Trophoblast cell (in vitro differentiated cells and primary cell): ENCODE measurements around the gene TSPAN33.

ENCODE experiments used
- DNase-seq, 2 donors: peaks; one replicate each; pipeline ENCODE4 v3.0.0-alpha.2; 2016
- H2AFZ ChIP-seq: 2 replicates; pipeline ENCODE4 v1.6.1; 2013; ENCODE audit warnings: low read length, moderate library complexity, mild to moderate bottlenecking; ENCODE audit not compliant: insufficient read depth, poor library complexity
- H2AK5ac ChIP-seq: 2 replicates; pipeline ENCODE4 v1.6.1; 2013; ENCODE audit warnings: mild to moderate bottlenecking, low read length
- H2BK120ac ChIP-seq: 2 replicates; pipeline ENCODE4 v1.6.1; 2013; ENCODE audit warnings: low read length, mild to moderate bottlenecking, moderate library complexity; ENCODE audit not compliant: insufficient read depth, poor library complexity
- H2BK12ac ChIP-seq: 2 replicates; pipeline ENCODE4 v1.6.1; 2013; ENCODE audit warnings: mild to moderate bottlenecking, low read length, moderate library complexity
- H2BK5ac ChIP-seq: 2 replicates; pipeline ENCODE4 v1.6.1; 2013; ENCODE audit warnings: low read length, low read depth, moderate library complexity, mild to moderate bottlenecking; ENCODE audit not compliant: poor library complexity
- H3K14ac ChIP-seq: 2 replicates; pipeline ENCODE4 v1.6.1; 2013; ENCODE audit warnings: mild to moderate bottlenecking, low read length
- H3K18ac ChIP-seq: 2 replicates; pipeline ENCODE4 v1.6.1; 2013; ENCODE audit warnings: mild to moderate bottlenecking, low read length
- H3K23ac ChIP-seq: 2 replicates; pipeline ENCODE4 v1.6.1; 2013; ENCODE audit warnings: low read length
- H3K27ac ChIP-seq: 2 replicates; pipeline ENCODE4 v1.5.1; 2013; ENCODE audit warnings: low read depth, mild to moderate bottlenecking, inconsistent platforms, low read length, moderate library complexity
- H3K27me3 ChIP-seq: 2 replicates; pipeline ENCODE4 v1.6.1; 2013; ENCODE audit warnings: inconsistent platforms, mild to moderate bottlenecking, low read length, moderate library complexity; ENCODE audit not compliant: insufficient read depth
- H3K36me3 ChIP-seq, 2 experiments: 1 replicate in 1 of 2; 2 replicates in 1 of 2; pipeline ENCODE4 v1.6.1; 2013; ENCODE audit warnings: low read length in 2 of 2, mild to moderate bottlenecking in 2 of 2, moderate library complexity in 1 of 2; ENCODE audit not compliant: insufficient read depth in 2 of 2, control insufficient read depth in 1 of 2
- H3K4ac ChIP-seq: 2 replicates; pipeline ENCODE4 v1.6.1; 2013; ENCODE audit warnings: low read depth, mild to moderate bottlenecking, low read length, moderate library complexity
- H3K4me1 ChIP-seq, 2 experiments: 1 replicate in 1 of 2; 2 replicates in 1 of 2; pipeline ENCODE4 v1.6.1; 2013; ENCODE audit warnings: low read length in 2 of 2, mild to moderate bottlenecking in 2 of 2, moderate library complexity in 1 of 2; ENCODE audit not compliant: insufficient read depth in 2 of 2, control insufficient read depth in 1 of 2
- H3K4me2 ChIP-seq: 2 replicates; pipeline ENCODE4 v1.6.1; 2013; ENCODE audit warnings: inconsistent platforms, mild to moderate bottlenecking, low read length, moderate library complexity
- H3K4me3 ChIP-seq: 2 replicates; pipeline ENCODE4 v1.5.1; 2013; ENCODE audit warnings: mild to moderate bottlenecking, low read depth, low read length, inconsistent platforms
- H3K79me1 ChIP-seq: one replicate; pipeline ENCODE4 v1.6.1; 2013; ENCODE audit warnings: low read length
- H3K79me2 ChIP-seq: 2 replicates; pipeline ENCODE4 v1.6.1; 2013; ENCODE audit warnings: low read length, mild to moderate bottlenecking; ENCODE audit not compliant: control insufficient read depth, insufficient read depth, poor library complexity
- H3K9ac ChIP-seq: 2 replicates; pipeline ENCODE4 v1.6.1; 2013; ENCODE audit warnings: mild to moderate bottlenecking, low read length
- H3K9me3 ChIP-seq: 2 replicates; pipeline ENCODE4 v1.6.1; 2013; ENCODE audit warnings: low read depth, mild to moderate bottlenecking, control low read depth, inconsistent platforms, low read length; ENCODE audit not compliant: insufficient read depth
- H4K12ac ChIP-seq: 2 replicates; pipeline ENCODE4 v1.6.1; 2013; ENCODE audit warnings: low read depth, mild to moderate bottlenecking, low read length, moderate library complexity
- H4K8ac ChIP-seq: 2 replicates; pipeline ENCODE4 v1.6.1; 2013; ENCODE audit warnings: low read depth, mild to moderate bottlenecking, low read length, moderate library complexity
- H4K91ac ChIP-seq: one replicate; pipeline ENCODE4 v1.6.1; 2013; ENCODE audit warnings: low read depth, mild to moderate bottlenecking, low read length, moderate library complexity
- WGBS: extraction: QIAGEN DNeasy Blood & Tissue Kit; methylation state at CpG from one replicate; pipeline ENCODE4 v1.1.7; 2013; ENCODE audit warnings: missing lambda C conversion rate; ENCODE audit not compliant: insufficient read length, insufficient coverage; ENCODE audit errors: extremely low coverage; 5-methylcytosine and 5-hydroxymethylcytosine counted together

TSPAN33 gene

GRCh38 chr7:129209067-129209926, 64.8 kb downstream of the TSPAN33 start:
- Histone ChIP-seq H3K27me3 (no peaks in the 10 kb centered on the region), H3K18ac (no peak overlapping the region), H3K79me1 (no peaks in the 10 kb centered on the region), H4K12ac (no peak overlapping the region), H3K9ac (no peak overlapping the region), H4K91ac (no peak overlapping the region), H2BK12ac (no peak overlapping the region), H3K14ac (no peak overlapping the region), H4K8ac (no peak overlapping the region), H2AFZ (no peak overlapping the region), H3K4ac (no peak overlapping the region), H3K27ac (no peak overlapping the region), H3K4me1 (peaks cover 0 to 4% of the 10 kb centered on the region in 2 experiments), H3K23ac (no peak overlapping the region), H3K36me3 (peaks cover 61 to 64% of the 10 kb centered on the region in 2 experiments), H2AK5ac (no peak overlapping the region), H2BK5ac (no peak overlapping the region), H3K9me3 (no peaks in the 10 kb centered on the region), H3K4me2 (no peak overlapping the region), H3K4me3 (no peak overlapping the region), H3K79me2 (no peaks in the 10 kb centered on the region), H2BK120ac (no peak overlapping the region)
- DNase-seq = no peak
- no CpG with 5 or more reads among the region's 15 CpGs for WGBS

- no peak overlapping the region for H3K23ac ChIP-seq
- H3K4me3 ChIP-seq = no peak overlapping the region
- H2AFZ ChIP-seq = no peak overlapping the region
- no CpG with 5 or more reads among the region's 16 CpGs for WGBS
- no peak overlapping the region for H3K4me2 ChIP-seq
- H3K18ac ChIP-seq = no peak overlapping the region
- H4K12ac ChIP-seq = no peak overlapping the region
- H3K4ac ChIP-seq = no peak overlapping the region
- H3K4me1 ChIP-seq = peaks cover 0 to 4% of the 10 kb centered on the region in 2 experiments
- H3K9ac ChIP-seq = no peak overlapping the region
- H2AK5ac ChIP-seq = no peak overlapping the region
- no peak overlapping the region for H4K8ac ChIP-seq
- H4K91ac ChIP-seq = no peak overlapping the region
- peak; percentile 37 to 71 for DNase-seq
- H3K14ac ChIP-seq = no peak overlapping the region
- peaks cover 56 to 60% of the 10 kb centered on the region in 2 experiments for H3K36me3 ChIP-seq
- no peaks in the 10 kb centered on the region for H3K79me1 ChIP-seq
- H2BK12ac ChIP-seq = no peak overlapping the region
- no peaks in the 10 kb centered on the region for H3K27me3 ChIP-seq
- no peak overlapping the region for H2BK5ac ChIP-seq
- no peaks in the 10 kb centered on the region for H3K9me3 ChIP-seq
- no peaks in the 10 kb centered on the region for H3K79me2 ChIP-seq
- no peak overlapping the region for H3K27ac ChIP-seq
- H2BK120ac ChIP-seq = no peak overlapping the region
Measured at GRCh38 chr7:129210256-129210988, 65.9 kb downstream of the TSPAN33 start.

DNA sequence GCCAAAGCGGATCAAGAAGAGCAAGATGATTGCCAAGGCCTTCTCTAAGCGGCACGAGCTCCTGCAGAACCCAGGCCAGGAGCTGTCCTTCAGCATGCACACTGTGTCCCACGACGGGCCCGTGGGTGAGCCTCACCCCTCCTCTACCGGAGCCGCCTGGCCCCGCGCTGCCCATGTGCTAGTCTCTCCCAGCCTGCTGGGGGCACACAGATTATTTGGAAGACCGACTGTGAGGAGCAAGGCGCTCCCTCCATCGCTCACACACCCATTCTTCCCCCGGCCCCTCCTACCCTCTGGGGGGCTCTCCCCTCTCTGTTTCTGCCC, 66.4 kb downstream of the TSPAN33 start:
- H3K79me2 ChIP-seq = no peaks in the 10 kb centered on the region
- H3K27me3 ChIP-seq = no peaks in the 10 kb centered on the region
- H3K27ac ChIP-seq = no peak overlapping the region
- no peaks in the 10 kb centered on the region for H3K79me1 ChIP-seq
- no peak overlapping the region for H2AFZ ChIP-seq
- H3K9ac ChIP-seq = no peak overlapping the region
- no peak overlapping the region for H2BK12ac ChIP-seq
- WGBS = no CpG with 5 or more reads among the region's 14 CpGs
- no peak overlapping the region for H3K4me3 ChIP-seq
- no peak overlapping the region for H3K18ac ChIP-seq
- H4K91ac ChIP-seq = no peak overlapping the region
- no peak overlapping the region for H4K12ac ChIP-seq
- H3K4me1 ChIP-seq = peaks cover 0 to 4% of the 10 kb centered on the region in 2 experiments
- H3K36me3 ChIP-seq = peaks cover 51 to 54% of the 10 kb centered on the region in 2 experiments
- H4K8ac ChIP-seq = no peak overlapping the region
- no peak overlapping the region for H3K4ac ChIP-seq
- H2AK5ac ChIP-seq = no peak overlapping the region
- peaks cover 3% of the 10 kb centered on the region for H3K9me3 ChIP-seq
- H3K4me2 ChIP-seq = no peak overlapping the region
- no peak overlapping the region for H3K23ac ChIP-seq
- no peak overlapping the region for H3K14ac ChIP-seq
- H2BK120ac ChIP-seq = no peak overlapping the region
- H2BK5ac ChIP-seq = no peak overlapping the region
- no peak for DNase-seq

DNA sequence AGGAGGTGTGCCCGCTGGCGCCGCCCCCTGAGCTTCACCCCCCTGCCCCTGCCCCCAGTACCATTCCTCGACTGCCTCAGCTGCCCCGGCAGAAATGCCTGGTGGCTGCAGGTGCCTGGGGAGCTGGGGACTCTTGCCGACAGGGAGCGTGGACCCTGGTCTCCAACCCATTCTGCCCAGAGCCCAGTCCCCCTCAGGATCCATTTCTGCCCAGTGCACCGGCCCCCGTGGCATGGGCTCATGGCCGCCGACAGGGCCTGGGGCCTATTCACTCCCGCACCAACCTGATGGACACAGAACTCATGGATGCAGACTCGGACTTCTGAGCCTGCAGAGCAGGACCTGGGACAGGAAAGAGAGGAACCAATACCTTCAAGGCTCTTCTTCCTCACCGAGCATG, 67.6 kb downstream of the TSPAN33 start:
- Histone ChIP-seq H4K91ac (no peak overlapping the region), H3K9ac (no peak overlapping the region), H2BK5ac (no peak overlapping the region), H4K8ac (no peak overlapping the region), H3K23ac (no peak overlapping the region), H3K18ac (no peak overlapping the region), H3K4me1 (peaks cover 0 to 4% of the 10 kb centered on the region in 2 experiments), H2BK120ac (no peak overlapping the region), H2BK12ac (no peak overlapping the region), H3K79me2 (no peaks in the 10 kb centered on the region), H4K12ac (no peak overlapping the region), H3K4ac (no peak overlapping the region), H3K4me2 (no peak overlapping the region), H3K4me3 (no peak overlapping the region), H3K79me1 (no peaks in the 10 kb centered on the region), H3K27me3 (no peaks in the 10 kb centered on the region), H2AK5ac (no peak overlapping the region), H2AFZ (no peak overlapping the region), H3K36me3 (peaks cover 44 to 45% of the 10 kb centered on the region in 2 experiments), H3K27ac (no peak overlapping the region), H3K14ac (no peak overlapping the region), H3K9me3 (peaks cover 7% of the 10 kb centered on the region)
- DNase-seq = no peak
- WGBS = no CpG with 5 or more reads among the region's 14 CpGs
